HL-60 (cell line): ENCODE results near the gene STK33.

Experiments used
- GABPA ChIP-seq: IDR thresholded peaks from 2 replicates; pipeline ENCODE4 v1.6.1; 2012; ENCODE audit warnings: low read depth
- TF ChIP-seq, protein P1 (sequence below): IDR thresholded peaks from one replicate; pipeline ENCODE4 v1.5.1; 2011; ENCODE audit warnings: low read length, control low read depth, inconsistent platforms; ENCODE audit not compliant: insufficient read depth

DNA sequence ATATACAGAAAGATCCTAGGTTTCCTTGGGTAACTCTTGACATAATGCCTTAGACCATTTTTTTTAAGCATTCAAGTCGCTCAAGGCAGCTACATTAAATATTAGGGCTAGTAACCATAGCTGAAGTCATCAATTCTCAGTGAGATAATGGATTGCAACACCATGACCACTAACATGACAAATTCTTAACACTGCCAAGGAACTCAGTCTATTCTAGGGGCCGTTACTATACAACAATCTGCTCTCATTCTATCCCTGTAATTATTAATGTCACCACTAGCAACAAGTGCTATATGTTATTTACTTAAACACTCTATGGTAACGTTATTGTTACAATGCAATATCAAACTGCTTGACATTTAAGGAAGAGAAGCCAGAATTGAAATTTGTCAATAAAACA, 3.2 kb upstream of the STK33 start:
- TF ChIP-seq, protein P1, sequence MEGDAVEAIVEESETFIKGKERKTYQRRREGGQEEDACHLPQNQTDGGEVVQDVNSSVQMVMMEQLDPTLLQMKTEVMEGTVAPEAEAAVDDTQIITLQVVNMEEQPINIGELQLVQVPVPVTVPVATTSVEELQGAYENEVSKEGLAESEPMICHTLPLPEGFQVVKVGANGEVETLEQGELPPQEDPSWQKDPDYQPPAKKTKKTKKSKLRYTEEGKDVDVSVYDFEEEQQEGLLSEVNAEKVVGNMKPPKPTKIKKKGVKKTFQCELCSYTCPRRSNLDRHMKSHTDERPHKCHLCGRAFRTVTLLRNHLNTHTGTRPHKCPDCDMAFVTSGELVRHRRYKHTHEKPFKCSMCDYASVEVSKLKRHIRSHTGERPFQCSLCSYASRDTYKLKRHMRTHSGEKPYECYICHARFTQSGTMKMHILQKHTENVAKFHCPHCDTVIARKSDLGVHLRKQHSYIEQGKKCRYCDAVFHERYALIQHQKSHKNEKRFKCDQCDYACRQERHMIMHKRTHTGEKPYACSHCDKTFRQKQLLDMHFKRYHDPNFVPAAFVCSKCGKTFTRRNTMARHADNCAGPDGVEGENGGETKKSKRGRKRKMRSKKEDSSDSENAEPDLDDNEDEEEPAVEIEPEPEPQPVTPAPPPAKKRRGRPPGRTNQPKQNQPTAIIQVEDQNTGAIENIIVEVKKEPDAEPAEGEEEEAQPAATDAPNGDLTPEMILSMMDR: no peak
- no peak for TF ChIP-seq GABPA
